WERI-Rb-1 (cell line): ENCODE results near the gene RRM2.
A peak's percentile ranks its signal among the peaks of the same experiment; 100 is the strongest.
"Not testable (repeated sequence)": the region's sequence is repeated elsewhere in the genome, so short reads cannot be mapped to it uniquely, and the experiment has no call there.

Experiments
- DNase-seq: peaks from one replicate; pipeline ENCODE4 v3.0.0-alpha.2; 2020
- H3K27ac ChIP-seq: fragments of 250-450 bp; sonication (Bioruptor Pico); 2 replicates; pipeline ENCODE4 v1.5.1; 2020; ENCODE audit warnings: mild to moderate bottlenecking, moderate library complexity
- H3K27me3 ChIP-seq: fragments of 250-450 bp; sonication (Bioruptor Pico); 2 replicates; pipeline ENCODE4 v1.5.1; 2021; ENCODE audit warnings: mild to moderate bottlenecking, low read depth, moderate library complexity; ENCODE audit not compliant: insufficient read depth, severe bottlenecking
- H3K36me3 ChIP-seq: fragments of 250-450 bp; sonication (Bioruptor Pico); 2 replicates; pipeline ENCODE4 v1.5.1; 2020; ENCODE audit warnings: mild to moderate bottlenecking, moderate library complexity
- H3K4me3 ChIP-seq: 2 replicates; pipeline ENCODE4 v1.5.1; 2011; ENCODE audit warnings: low read depth, mild to moderate bottlenecking, control low read depth, low read length
- H3K9me3 ChIP-seq: fragments of 250-450 bp; sonication (Bioruptor Pico); 2 replicates; pipeline ENCODE4 v1.5.1; 2021; ENCODE audit warnings: mild to moderate bottlenecking, moderate library complexity; ENCODE audit not compliant: severe bottlenecking
- TF ChIP-seq, protein P1 (sequence below): IDR thresholded peaks from 2 replicates; pipeline ENCODE4 v1.5.1; 2011; ENCODE audit warnings: low read depth, mild to moderate bottlenecking, control low read depth, inconsistent platforms, low read length

The RRM2 gene

DNA sequence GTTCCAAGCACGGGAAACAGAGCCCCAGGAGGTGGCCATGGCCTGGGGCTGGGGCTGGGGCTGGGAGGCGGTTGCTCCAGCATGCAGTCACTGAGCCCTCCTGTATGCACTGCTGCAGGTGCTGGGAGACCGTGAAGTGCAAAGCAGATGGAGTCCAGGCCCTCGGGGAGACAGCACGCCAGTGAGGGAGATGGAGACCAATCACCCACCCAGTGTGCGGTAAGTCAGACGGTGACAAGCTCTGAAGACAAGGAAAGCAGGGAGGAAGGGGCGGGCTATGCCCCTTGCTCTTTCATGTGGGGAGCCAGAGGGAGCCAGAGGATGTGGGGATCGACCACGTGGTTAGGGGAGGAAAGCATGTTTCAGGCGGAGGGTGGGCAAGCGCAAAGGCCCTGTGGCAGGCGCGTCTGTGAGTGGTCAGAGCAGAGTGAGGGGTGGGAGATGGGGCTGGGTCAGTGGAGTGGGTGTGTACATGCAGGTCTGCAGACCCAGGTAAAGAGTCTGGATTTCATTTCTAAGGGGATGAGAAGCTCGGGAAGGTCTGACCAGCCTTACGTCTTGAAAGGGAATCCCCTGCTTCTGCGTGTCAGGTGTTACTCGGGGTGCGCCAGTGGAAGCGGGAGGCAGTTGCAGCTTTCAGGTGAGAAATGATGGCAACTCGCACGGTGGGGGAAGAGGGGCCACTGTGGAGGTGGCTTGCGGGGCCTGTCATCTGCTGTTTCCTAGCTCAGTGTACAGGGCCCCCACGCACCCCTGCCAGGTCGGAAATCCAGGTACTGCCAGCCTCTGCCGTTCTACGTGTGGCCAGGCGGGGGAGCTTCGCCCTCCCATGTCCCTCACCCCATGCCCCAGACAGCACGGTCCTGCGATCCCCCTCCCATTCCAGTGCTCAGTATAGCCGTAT lies 19.4 kb downstream of the RRM2 start:
- H3K9me3 ChIP-seq, result no peaks in the 10 kb centered on the region
- no peak overlapping the region for H3K4me3 ChIP-seq
- H3K27ac ChIP-seq, result no peak overlapping the region
- peaks cover 73% of the 10 kb centered on the region for H3K36me3 ChIP-seq
- TF ChIP-seq, protein P1, sequence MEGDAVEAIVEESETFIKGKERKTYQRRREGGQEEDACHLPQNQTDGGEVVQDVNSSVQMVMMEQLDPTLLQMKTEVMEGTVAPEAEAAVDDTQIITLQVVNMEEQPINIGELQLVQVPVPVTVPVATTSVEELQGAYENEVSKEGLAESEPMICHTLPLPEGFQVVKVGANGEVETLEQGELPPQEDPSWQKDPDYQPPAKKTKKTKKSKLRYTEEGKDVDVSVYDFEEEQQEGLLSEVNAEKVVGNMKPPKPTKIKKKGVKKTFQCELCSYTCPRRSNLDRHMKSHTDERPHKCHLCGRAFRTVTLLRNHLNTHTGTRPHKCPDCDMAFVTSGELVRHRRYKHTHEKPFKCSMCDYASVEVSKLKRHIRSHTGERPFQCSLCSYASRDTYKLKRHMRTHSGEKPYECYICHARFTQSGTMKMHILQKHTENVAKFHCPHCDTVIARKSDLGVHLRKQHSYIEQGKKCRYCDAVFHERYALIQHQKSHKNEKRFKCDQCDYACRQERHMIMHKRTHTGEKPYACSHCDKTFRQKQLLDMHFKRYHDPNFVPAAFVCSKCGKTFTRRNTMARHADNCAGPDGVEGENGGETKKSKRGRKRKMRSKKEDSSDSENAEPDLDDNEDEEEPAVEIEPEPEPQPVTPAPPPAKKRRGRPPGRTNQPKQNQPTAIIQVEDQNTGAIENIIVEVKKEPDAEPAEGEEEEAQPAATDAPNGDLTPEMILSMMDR, result peak; percentile 83
- DNase-seq, result peak; percentile 65
- H3K27me3 ChIP-seq, result no peaks in the 10 kb centered on the region

GRCh38 chr2:10142640-10142965 lies 20.1 kb downstream of the RRM2 start:
- no peak for DNase-seq
- Histone ChIP-seq H3K36me3 (peaks cover 76% of the 10 kb centered on the region), H3K9me3 (no peaks in the 10 kb centered on the region), H3K27me3 (no peaks in the 10 kb centered on the region), H3K27ac (no peak overlapping the region), H3K4me3 (no peak overlapping the region)
- TF ChIP-seq, protein P1, result no peak

DNA sequence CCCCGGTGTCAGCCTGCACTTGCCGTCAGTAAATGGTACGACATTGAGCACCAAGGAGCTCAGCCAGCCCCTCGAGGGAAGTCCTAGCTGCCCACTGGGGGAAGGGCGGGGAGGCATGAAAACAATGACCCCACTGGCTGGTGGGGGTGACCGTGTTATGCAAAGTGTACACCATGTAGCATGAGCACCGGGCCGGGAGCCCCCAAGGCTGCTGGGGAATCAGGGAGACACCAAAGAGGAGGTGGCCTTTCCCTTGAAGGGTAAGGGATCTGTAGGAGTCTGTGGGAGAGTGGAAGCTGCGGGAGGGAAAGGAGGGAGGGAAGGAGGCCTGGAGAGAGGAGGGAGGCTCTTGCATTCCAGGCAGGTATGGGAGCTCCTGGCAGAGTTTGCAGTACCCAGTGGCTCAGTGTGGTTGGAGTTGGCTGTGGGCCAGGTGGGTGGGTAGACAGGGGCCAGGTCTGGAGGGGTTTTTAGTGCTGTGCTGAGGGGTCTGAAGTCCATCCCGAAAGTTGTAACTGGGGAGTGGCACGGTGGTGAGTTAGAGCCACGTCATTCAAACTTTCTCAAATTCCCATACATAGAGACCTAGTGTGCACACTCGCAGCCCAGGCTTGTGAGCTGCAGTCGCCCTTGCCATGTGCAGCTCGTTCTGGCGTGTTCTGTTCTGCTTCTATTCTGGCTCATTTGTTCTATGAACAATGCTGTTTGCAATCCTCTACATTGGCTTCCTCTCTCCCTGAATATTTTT lies 22.4 kb downstream of the RRM2 start:
- Histone ChIP-seq H3K27me3 (no peaks in the 10 kb centered on the region), H3K27ac (no peak overlapping the region), H3K9me3 (no peaks in the 10 kb centered on the region), H3K4me3 (no peak overlapping the region), H3K36me3 (peaks cover 87% of the 10 kb centered on the region)
- DNase-seq, result no peak
- TF ChIP-seq, protein P1, result no peak

DNA sequence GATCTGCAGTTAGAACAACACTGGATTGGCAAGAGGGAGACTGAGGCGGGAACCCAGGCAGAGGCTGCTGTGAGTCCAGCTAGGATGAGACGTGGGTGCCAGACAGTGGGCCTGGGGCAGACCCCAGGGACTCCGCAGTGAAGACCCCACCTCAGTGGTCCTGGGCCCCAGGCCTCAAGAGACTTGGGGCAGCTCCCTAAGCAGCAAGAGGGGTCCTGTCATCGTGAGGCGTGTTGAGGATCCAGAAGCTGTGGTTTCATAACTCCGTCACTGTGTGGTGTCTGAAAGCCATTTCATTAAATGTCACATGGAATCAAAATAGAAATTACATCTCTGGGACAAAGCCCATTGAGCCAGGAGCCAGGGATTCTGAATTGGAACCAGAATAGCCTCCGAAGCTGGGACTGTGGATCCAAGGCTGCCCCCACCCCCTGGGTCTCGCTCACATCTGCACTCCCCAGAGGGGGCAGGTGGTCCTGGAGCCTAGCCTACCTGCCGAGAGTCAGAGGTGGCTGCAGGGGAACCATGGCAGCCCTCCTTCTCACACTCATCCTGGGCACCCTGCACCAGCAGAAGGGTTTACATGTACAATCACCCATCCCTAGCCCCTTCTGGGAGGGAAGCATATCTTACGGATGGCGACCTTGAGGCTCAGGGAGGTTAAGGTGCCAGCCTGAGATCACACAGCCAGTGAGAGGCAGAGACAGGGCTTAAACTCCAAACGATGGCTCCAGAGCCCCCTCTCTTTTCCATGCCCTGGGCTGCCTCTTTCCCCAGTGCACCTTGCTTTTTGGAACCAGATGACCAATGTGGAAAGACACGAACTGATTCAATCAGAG lies 23.2 kb downstream of the RRM2 start:
- peaks cover 88% of the 10 kb centered on the region for H3K36me3 ChIP-seq
- no peak overlapping the region for H3K4me3 ChIP-seq
- TF ChIP-seq, protein P1, result no peak
- no peak for DNase-seq
- H3K9me3 ChIP-seq, result no peaks in the 10 kb centered on the region
- no peaks in the 10 kb centered on the region for H3K27me3 ChIP-seq
- no peak overlapping the region for H3K27ac ChIP-seq

DNA sequence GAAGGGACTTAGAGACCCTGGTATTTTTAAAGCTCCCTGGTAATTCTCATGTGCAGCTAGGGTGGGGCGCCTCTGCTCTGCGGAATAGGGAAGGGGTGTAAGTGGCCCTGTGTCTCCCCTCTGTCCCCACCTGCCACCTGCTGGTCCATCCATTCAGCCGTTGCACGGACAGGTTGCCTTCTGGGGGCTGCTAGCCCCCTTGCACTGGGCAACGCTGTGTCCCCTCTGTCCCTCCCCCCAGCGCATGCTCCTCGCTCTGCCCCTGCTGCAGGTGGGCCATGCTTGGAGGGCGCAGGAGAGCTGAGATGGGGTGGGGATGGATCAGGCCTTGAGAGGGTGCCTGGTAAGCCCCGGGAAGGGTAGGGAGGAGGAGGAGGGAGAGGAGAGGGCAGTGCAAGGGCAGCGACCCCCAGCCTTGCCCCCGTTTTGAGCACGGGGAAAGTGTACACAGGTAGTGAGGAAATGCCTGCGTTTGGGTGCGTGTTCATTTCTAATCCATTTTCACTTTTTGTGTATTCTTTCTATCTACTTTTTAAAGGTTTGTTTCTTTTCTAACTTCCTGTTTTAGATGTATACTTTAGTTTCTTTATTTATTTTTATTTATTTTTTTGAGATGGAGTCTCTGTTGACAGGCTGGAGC lies 23.9 kb downstream of the RRM2 start:
- TF ChIP-seq, protein P1, result no peak
- H3K9me3 ChIP-seq, result no peaks in the 10 kb centered on the region
- peaks cover 91% of the 10 kb centered on the region for H3K36me3 ChIP-seq
- no peak overlapping the region for H3K4me3 ChIP-seq
- no peak overlapping the region for H3K27ac ChIP-seq
- no peaks in the 10 kb centered on the region for H3K27me3 ChIP-seq
- DNase-seq, result no peak

DNA sequence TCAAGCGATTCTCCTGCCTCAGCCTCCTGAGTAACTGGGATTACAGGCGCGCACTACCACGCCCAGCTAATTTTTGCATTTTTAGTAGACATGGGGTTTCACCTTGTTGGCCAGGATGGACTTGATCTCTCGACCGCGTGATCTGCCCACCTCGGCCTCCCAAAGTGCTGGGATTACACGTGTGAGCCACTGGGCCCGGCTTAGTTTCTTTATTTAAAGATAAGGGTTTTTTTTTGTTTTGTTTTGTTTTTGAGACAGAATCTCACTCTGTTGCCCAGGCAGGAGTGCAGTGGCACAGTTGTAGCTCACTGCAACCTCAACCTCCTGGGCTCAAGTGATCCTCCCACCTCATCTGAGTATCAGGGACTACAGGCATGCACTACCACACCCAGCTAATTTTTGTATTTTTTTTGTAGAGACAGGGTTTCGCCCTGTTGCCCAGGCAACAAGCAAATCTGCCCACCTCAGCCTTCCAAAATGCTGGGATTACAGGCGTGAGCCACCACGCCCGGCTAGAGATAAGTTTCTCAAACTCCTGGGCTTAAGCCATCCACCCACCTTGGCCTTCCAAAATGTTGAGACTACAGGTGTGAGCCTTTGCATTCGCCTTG lies 24.6 kb downstream of the RRM2 start:
- DNase-seq, H3K9me3 ChIP-seq, H3K27me3 ChIP-seq, H3K4me3 ChIP-seq, H3K27ac ChIP-seq: not testable (repeated sequence)
- peaks cover 91% of the 10 kb centered on the region for H3K36me3 ChIP-seq
